BLaER1 treated with 17β-estradiol and CSF1 and Interleukin-3, amounts not matched to agents 10 nM and 100 nM (cell line): ENCODE results near the gene SLC22A6.
"Not testable (repeated sequence)": the region's sequence is repeated elsewhere in the genome, so short reads cannot be mapped to it uniquely, and the experiment has no call there.

Experiments used
- H3K27ac ChIP-seq, 11 experiments: shearing (Covaris generic); formaldehyde crosslinking; 2 replicates each; pipeline ENCODE4 v1.8.1; 2022
- H3K27me3 ChIP-seq, 11 experiments: shearing (Covaris generic); formaldehyde crosslinking; 2 replicates each; pipeline ENCODE4 v1.8.1; 2022
- H3K36me3 ChIP-seq, 11 experiments: shearing (Covaris generic); formaldehyde crosslinking; 2 replicates each; pipeline ENCODE4 v1.8.1; 2022
- H3K4me1 ChIP-seq, 10 experiments: shearing (Covaris generic); formaldehyde crosslinking; 2 replicates each; pipeline ENCODE4 v1.8.1; 2022
- H3K4me2 ChIP-seq, 11 experiments: shearing (Covaris generic); formaldehyde crosslinking; 2 replicates each; pipeline ENCODE4 v1.8.1; 2022
- H3K4me3 ChIP-seq, 10 experiments: shearing (Covaris generic); formaldehyde crosslinking; 2 replicates each; pipeline ENCODE4 v1.8.1; 2022
- H3K9ac ChIP-seq, 11 experiments: shearing (Covaris generic); formaldehyde crosslinking; 2 replicates each; pipeline ENCODE4 v1.8.1; 2022
- H3K9me3 ChIP-seq, 11 experiments: shearing (Covaris generic); formaldehyde crosslinking; replicated peaks in 1 of 11; 2 replicates each; pipeline ENCODE4 v1.8.1; 2022
- H4K20me1 ChIP-seq, 11 experiments: shearing (Covaris generic); formaldehyde crosslinking; 2 replicates each; pipeline ENCODE4 v1.8.1; 2022
- Cebpa-rat ChIP-seq, 11 experiments: shearing (Covaris generic); IDR thresholded peaks; 2 replicates each; pipeline ENCODE4 v1.8.1; 2022

The SLC22A6 gene

DNA sequence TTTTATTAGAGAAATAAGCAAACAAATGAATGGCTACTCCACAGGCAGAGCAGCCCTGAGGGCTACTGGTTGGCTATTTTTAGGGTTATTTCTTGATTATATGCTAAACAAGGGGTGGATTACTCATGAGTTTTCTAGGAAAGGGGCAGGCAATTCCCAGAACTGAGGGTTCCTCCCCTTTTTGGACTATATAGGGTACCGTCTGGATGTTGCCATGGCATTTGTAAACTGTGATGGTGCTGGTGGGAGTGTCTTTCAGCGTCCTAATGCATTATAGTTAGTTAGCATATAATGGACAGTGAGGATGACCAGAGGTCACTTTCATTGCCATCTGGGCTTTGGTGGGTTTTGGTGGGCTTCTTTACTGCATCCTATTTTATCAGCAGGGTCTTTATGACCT is 19.2 kb downstream of the SLC22A6 start:
- no peak for TF ChIP-seq Cebpa-rat (IDR thresholded peaks at IDR 0.05)
- Histone ChIP-seq H3K27ac (no peak overlapping the region), H3K9me3 (peaks cover 0 to 5% (median 0%) of the 10 kb centered on the region in 11 experiments; a peak in 1 of 22 replicates), H3K27me3 (no peaks in the 10 kb centered on the region), H3K4me3 (no peak overlapping the region), H3K4me1 (no peaks in the 10 kb centered on the region), H4K20me1 (no peaks in the 10 kb centered on the region), H3K4me2 (no peak overlapping the region), H3K9ac (no peak overlapping the region), H3K36me3 (no peaks in the 10 kb centered on the region)

DNA sequence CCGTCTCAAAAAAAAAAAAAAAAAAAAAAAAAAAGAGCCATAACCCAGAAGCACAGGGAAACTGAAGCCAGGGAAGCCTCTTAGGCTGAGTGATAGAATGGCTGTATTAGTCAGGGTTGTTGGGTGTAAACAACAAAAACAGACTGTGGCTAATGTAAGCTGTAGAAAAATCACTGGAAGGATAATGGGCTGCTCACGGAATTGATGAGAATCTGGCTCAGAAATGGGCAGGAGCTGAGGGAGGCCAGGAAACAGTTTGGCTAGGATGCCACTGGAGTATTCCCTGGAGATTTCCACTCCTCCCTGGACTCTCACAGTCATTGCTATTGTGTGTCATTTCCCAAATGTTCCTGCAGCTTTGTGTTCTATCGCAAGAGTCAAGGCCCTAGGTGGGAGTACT is 22.4 kb downstream of the SLC22A6 start:
- Histone ChIP-seq H3K9me3 (peaks cover 0 to 5% (median 0%) of the 10 kb centered on the region in 11 experiments; a peak in 1 of 22 replicates), H4K20me1 (no peaks in the 10 kb centered on the region), H3K9ac (no peak overlapping the region), H3K27ac (no peak overlapping the region), H3K4me2 (no peak overlapping the region), H3K4me1 (peaks cover 10 to 15% (median 13%) of the 10 kb centered on the region in 10 experiments), H3K4me3 (no peak overlapping the region), H3K36me3 (no peaks in the 10 kb centered on the region), H3K27me3 (no peaks in the 10 kb centered on the region)
- TF ChIP-seq Cebpa-rat (IDR thresholded peaks at IDR 0.05), result no peak

DNA sequence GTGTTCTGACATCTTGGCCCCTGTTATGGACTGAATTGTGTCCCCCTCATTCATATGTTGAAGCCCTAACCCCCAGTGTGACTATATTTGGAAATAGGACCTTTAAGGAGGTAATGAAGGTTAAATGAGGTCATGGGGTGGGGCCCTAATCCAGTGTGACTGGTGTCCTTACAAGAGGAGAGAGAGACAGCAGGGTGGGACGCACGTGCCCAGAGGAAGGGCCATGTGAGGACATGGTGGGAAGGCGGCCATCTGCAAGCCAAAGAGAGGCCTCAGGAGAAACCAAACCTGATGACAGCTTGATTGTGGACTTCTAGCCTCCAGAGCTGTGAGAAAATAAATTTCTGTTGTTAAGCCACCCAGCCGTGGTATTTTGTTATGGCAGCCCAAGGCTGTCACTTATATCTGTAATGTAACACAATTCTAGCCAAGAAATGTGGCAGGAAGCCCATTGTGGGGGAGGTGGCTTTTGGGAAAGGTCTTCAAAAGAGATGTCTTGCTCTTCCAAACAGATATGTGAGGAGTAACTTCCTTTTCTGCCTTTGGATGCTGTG is 23.7 kb downstream of the SLC22A6 start:
- no peak overlapping the region for H3K4me3 ChIP-seq
- no peaks in the 10 kb centered on the region for H3K36me3 ChIP-seq
- H3K27ac ChIP-seq, result no peak overlapping the region
- H3K9me3 ChIP-seq, result no peaks in the 10 kb centered on the region
- H4K20me1 ChIP-seq, result no peaks in the 10 kb centered on the region
- peaks cover 10 to 15% (median 13%) of the 10 kb centered on the region in 10 experiments for H3K4me1 ChIP-seq
- no peak for TF ChIP-seq Cebpa-rat (IDR thresholded peaks at IDR 0.05)
- no peak overlapping the region for H3K9ac ChIP-seq
- H3K27me3 ChIP-seq, result no peaks in the 10 kb centered on the region
- no peak overlapping the region for H3K4me2 ChIP-seq

DNA sequence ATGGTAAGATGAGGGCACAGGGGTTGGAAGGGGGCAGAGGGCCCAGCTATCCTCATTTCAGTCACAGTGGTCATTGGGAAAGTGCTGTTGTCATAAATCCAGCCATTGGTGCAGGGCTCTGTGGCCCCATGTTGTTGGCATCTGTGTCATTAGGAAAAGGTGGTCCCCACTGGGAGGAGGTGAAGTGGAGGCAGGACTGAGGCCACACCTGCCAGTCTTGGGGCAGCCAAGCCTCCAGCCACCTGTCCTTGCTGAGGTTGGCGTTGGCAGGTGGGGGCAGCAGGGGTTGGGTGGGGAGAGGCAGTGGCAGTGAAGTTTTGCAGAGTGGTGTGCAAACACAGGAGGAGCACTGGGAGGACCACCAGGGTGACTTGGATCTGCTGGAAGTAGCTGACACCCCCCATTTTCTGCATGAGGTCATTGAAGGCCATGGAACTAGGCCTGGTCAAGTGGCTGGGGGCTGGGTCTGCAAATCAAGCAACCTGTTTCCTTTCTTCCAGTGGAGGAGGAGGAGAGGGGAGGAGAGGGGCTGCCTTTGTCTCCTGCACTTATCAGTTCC is 25.3 kb downstream of the SLC22A6 start:
- Histone ChIP-seq H3K4me1 (peaks cover 10 to 15% (median 13%) of the 10 kb centered on the region in 10 experiments), H3K27ac (no peak overlapping the region), H3K36me3 (no peaks in the 10 kb centered on the region), H3K27me3 (no peaks in the 10 kb centered on the region), H3K9me3 (no peaks in the 10 kb centered on the region), H3K4me2 (peak overlapping the region; percentile 43 to 64 (median 54); a peak in 18 of 22 replicates), H3K9ac (no peak overlapping the region), H3K4me3 (no peak overlapping the region), H4K20me1 (no peaks in the 10 kb centered on the region)
- TF ChIP-seq Cebpa-rat (IDR thresholded peaks at IDR 0.05), result no peak

DNA sequence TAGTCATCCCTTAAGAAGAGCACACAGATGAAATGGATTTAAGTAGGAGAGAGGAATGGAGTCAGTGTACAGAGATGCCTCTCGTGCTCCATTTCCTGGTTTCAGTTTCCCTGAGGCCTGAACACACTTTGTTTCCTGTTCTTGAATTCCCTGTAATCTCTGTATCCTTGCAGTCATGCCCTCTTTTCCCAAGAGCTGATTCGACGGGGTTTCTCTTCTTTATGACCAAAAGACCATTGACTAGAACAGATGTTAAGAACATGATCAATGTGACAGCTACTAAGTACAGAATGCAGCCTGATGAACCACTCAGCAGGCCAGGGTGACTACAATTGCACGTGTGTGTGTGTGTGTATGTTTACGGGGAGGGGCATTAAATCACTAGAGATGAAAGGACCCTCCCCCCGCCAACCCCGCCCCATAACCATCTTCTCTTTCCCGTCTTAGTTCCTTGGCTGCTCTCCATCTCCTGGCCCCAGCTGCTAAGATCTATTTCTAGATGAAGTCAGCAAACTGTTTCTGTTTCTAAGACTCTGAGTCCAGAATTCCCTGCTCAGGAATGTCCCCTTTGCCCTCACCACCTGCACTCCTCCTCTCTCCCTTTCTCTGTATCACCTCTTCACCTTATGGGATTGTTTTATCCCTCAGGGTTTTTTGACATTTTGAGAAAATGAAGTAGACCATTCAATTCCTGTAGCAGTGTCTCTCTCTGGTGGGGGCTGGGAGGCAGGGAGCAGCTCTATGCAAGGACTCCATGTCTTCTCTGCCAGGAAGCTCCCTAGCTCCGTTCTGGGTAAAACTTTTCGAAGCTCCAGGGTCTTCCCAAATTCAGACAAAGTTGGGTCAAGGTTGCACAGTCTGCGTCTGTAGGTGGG is 26.0 kb downstream of the SLC22A6 start:
- Histone ChIP-seq H3K4me2 (peak overlapping the region; percentile 43 to 64 (median 54)), H3K36me3 (no peaks in the 10 kb centered on the region), H3K9me3 (no peaks in the 10 kb centered on the region), H4K20me1 (no peaks in the 10 kb centered on the region), H3K27me3 (no peaks in the 10 kb centered on the region), H3K4me1 (peaks cover 10 to 15% (median 13%) of the 10 kb centered on the region in 10 experiments), H3K27ac (peak overlapping the region in 4 of 11 experiments; percentile 5 to 29 (median 15); a peak in 2 of 22 replicates), H3K4me3 (no peak overlapping the region), H3K9ac (peak overlapping the region in 1 of 11 experiments; percentile 15; a peak in 1 of 22 replicates)
- no peak for TF ChIP-seq Cebpa-rat (IDR thresholded peaks at IDR 0.05)

DNA sequence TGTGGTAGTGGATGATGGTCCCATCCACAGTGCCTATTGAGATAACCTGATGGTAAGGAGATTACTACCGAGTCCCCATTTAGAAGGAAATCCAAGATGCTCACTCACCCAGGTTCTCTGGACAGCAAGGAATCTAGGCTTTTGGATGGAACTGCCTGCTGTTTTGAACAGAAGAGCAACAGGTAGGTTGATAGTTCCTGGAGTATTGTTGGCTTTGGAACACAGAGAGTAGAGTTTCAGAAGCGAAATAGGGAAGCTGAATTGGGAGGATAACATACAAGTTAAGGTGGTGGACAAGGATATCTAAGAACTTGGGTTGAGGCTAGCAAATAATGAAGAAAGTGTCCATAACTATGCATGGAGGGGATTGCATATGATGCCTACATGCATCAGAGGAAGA is 27.6 kb downstream of the SLC22A6 start:
- Histone ChIP-seq H3K9me3 (no peaks in the 10 kb centered on the region), H3K4me3 (no peak overlapping the region), H4K20me1 (no peaks in the 10 kb centered on the region), H3K27me3 (no peaks in the 10 kb centered on the region), H3K36me3 (no peaks in the 10 kb centered on the region), H3K4me2 (no peak overlapping the region), H3K27ac (no peak overlapping the region), H3K9ac (no peak overlapping the region), H3K4me1 (peaks cover 10 to 15% (median 13%) of the 10 kb centered on the region in 10 experiments)
- TF ChIP-seq Cebpa-rat (IDR thresholded peaks at IDR 0.05), result no peak

DNA sequence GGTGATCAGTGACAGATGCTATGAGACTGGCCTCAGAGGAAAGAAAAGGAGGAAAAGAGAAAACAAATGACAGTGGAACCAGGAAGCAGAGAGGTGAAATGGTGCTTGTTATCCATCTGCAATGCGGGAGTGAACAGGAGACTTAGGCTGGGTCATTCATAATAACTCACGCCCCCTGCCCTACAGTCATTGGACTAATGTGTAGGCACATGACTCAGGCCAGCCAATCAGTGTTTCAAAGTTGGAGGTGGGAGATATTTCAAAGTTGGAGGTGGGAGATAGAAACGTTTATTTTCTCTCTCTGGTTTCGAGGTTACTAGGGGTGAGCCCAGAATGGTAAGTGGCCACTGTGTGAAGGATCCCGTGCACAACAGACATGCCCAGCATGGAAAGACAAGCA is 30.3 kb downstream of the SLC22A6 start:
- H3K27ac ChIP-seq, result no peak overlapping the region
- H3K27me3 ChIP-seq, result no peaks in the 10 kb centered on the region
- no peak for TF ChIP-seq Cebpa-rat (IDR thresholded peaks at IDR 0.05)
- no peaks in the 10 kb centered on the region for H4K20me1 ChIP-seq
- no peaks in the 10 kb centered on the region for H3K9me3 ChIP-seq
- no peak overlapping the region for H3K9ac ChIP-seq
- H3K4me2 ChIP-seq, result no peak overlapping the region
- no peak overlapping the region for H3K4me3 ChIP-seq
- H3K36me3 ChIP-seq, result no peaks in the 10 kb centered on the region
- H3K4me1 ChIP-seq, result peaks cover 10 to 14% (median 13%) of the 10 kb centered on the region in 10 experiments

DNA sequence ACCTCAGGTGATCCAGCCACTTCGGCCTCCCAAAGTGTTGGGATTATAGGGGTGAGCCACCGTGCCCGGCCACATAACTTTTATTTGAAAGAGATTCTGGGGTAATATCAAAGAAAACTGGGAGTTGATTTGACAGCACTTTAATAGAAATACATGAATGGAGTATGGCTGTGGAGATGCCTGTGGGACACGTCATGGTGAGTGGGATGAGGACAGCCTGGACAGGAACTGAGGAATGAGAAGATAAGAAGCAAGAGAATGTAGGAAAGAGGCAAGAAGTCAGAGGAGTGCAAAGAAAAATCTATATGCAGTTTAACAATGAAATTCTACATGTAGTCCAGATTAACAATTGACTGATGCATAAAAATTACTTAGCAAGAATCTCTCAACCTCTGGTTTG is 31.0 kb downstream of the SLC22A6 start:
- no peaks in the 10 kb centered on the region for H3K27me3 ChIP-seq
- H3K9me3 ChIP-seq, result no peaks in the 10 kb centered on the region
- no peaks in the 10 kb centered on the region for H3K36me3 ChIP-seq
- H3K4me2 ChIP-seq, result no peak overlapping the region
- no peak overlapping the region for H3K27ac ChIP-seq
- H3K4me1 ChIP-seq, result peaks cover 5 to 8% (median 7%) of the 10 kb centered on the region in 10 experiments
- H3K4me3 ChIP-seq, result no peak overlapping the region
- TF ChIP-seq Cebpa-rat (IDR thresholded peaks at IDR 0.05), result no peak
- no peaks in the 10 kb centered on the region for H4K20me1 ChIP-seq
- H3K9ac ChIP-seq, result no peak overlapping the region

DNA sequence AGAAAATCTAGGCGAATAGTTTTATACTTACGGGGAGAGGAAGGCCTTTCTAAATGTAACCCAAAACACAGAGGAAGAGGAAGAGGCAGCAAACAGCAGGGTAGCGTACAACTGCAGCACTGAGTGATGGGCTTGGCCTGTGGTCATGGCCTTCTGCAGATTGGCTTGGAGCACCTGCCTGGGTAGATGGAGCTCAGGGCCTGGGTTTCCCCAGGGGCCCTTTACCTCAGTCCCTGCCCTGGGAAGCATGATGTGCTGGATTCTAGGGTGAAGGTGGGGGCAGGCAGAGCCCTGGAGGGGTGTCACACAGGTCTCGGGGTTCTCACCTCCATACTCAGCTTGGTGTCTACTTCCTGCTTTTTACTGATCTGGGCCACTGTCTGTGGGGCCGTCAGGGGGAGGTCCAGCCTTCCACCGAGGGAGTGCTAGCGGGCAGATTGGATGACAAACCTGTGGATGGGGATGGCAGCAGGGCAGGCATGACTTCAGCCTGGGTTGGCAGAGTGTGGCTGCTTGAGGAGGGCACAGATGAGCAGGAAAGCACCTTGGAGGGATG is 35.9 kb downstream of the SLC22A6 start:
- peaks cover 0 to 12% (median 9%) of the 10 kb centered on the region in 11 experiments; a peak in 9 of 22 replicates for H3K9me3 ChIP-seq
- no peak overlapping the region for H3K27ac ChIP-seq
- H3K4me2 ChIP-seq, result no peak overlapping the region
- no peaks in the 10 kb centered on the region for H4K20me1 ChIP-seq
- TF ChIP-seq Cebpa-rat (IDR thresholded peaks at IDR 0.05), result no peak
- no peaks in the 10 kb centered on the region for H3K4me1 ChIP-seq
- no peak overlapping the region for H3K4me3 ChIP-seq
- no peaks in the 10 kb centered on the region for H3K36me3 ChIP-seq
- no peaks in the 10 kb centered on the region for H3K27me3 ChIP-seq
- H3K9ac ChIP-seq, result no peak overlapping the region

DNA sequence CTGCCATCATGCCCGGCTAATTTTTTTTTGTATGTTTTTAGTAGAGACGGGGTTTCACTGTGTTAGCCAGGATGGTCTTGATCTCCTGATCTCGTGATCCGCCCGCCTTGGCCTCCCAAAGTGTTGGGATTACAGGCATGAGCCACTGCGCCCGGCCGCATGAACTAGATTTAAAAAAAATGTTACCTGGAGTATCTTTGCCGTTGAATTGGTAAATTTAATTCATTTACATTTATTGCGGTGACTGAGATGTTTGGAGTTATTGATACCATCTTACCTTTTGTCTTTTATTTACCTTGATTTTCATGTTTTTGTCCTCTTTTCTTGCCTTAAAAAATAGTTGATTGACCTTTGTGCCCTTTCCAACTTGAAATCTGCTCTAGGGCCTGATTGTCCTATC is 39.2 kb downstream of the SLC22A6 start:
- peaks cover 0 to 12% (median 9%) of the 10 kb centered on the region in 11 experiments; a peak in 9 of 22 replicates for H3K9me3 ChIP-seq
- H3K27ac ChIP-seq, H3K4me3 ChIP-seq, H4K20me1 ChIP-seq, H3K36me3 ChIP-seq, H3K27me3 ChIP-seq, H3K9ac ChIP-seq, H3K4me1 ChIP-seq, H3K4me2 ChIP-seq: not testable (repeated sequence)

DNA sequence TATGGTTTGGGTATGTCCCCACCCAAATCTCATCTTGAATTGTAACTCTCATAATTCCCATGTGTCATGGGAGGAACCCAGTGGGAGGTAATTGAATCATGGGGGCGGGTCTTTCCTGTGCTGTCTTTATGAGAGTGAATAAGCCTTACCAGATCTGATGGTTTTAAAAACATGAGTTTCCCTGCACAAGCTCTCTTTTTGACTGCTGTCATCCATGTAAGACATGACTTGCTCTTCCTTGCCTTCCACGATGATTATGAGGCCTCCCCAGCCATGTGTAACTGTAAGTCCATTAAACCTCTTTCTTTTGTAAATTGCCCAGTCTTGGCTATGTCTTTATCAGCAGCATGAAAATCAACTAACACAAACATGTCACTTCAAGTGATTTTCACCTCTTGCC is 47.2 kb downstream of the SLC22A6 start:
- H3K36me3 ChIP-seq, H3K4me2 ChIP-seq, H3K4me3 ChIP-seq, H3K27me3 ChIP-seq, H3K27ac ChIP-seq, H3K4me1 ChIP-seq, H4K20me1 ChIP-seq, H3K9ac ChIP-seq: not testable (repeated sequence)
- H3K9me3 ChIP-seq, result peaks cover 7 to 16% (median 10%) of the 10 kb centered on the region in 11 experiments; a peak in 19 of 22 replicates
